GM23338 (cell line): Measurements from ENCODE around the gene CLDN11. TPM values are rescaled to one million over a fixed set of nuclear protein-coding genes. Genes with fewer than 3 reads are reported as not detected.

Experiments used
- ATAC-seq: fragments of 200-7000 bp; cut with Tn5 transposase; 3 replicates; pipeline ENCODE4 v1.9.1; 2020
- DNase-seq: peaks from one replicate; pipeline ENCODE4 v3.0.0-alpha.2; 2015; ENCODE audit warnings: low spot score
- H2AFZ ChIP-seq: fragments of 200-600 bp; sonication (generic); 2 replicates; pipeline ENCODE4 v1.8.0; 2016; ENCODE audit warnings: antibody characterized with exemption, mild to moderate bottlenecking, moderate library complexity
- H3F3A ChIP-seq: fragments of 200-600 bp; sonication (generic); replicated peaks from 2 replicates; pipeline ENCODE4 v1.8.0; 2017; ENCODE audit warnings: antibody characterized with exemption, mixed run types, low read depth
- H3K27ac ChIP-seq: fragments of 200-600 bp; sonication (generic); 2 replicates; pipeline ENCODE4 v1.6.1; 2016; ENCODE audit warnings: low read depth
- H3K27me3 ChIP-seq: fragments of 200-600 bp; sonication (generic); 2 replicates; pipeline ENCODE4 v1.8.0; 2016; ENCODE audit warnings: mild to moderate bottlenecking, mixed run types, moderate library complexity; ENCODE audit not compliant: insufficient read depth
- H3K36me3 ChIP-seq: fragments of 200-600 bp; sonication (generic); 2 replicates; pipeline ENCODE4 v1.8.0; 2016; ENCODE audit warnings: mild to moderate bottlenecking; ENCODE audit not compliant: insufficient read depth
- H3K4me1 ChIP-seq: fragments of 200-600 bp; sonication (generic); 2 replicates; pipeline ENCODE4 v1.8.0; 2016; ENCODE audit warnings: mild to moderate bottlenecking, moderate library complexity; ENCODE audit not compliant: insufficient read depth
- H3K4me2 ChIP-seq: fragments of 200-600 bp; sonication (generic); 2 replicates; pipeline ENCODE4 v1.7.1; 2017; ENCODE audit warnings: mixed run types
- H3K4me3 ChIP-seq: fragments of 200-600 bp; sonication (generic); 2 replicates; pipeline ENCODE4 v1.6.1; 2016; ENCODE audit warnings: mixed run types
- H3K79me2 ChIP-seq: fragments of 200-600 bp; sonication (generic); replicated peaks from 2 replicates; pipeline ENCODE4 v1.8.0; 2017; ENCODE audit warnings: mild to moderate bottlenecking; ENCODE audit not compliant: insufficient read depth
- H3K9me2 ChIP-seq: fragments of 200-600 bp; sonication (generic); 2 replicates; pipeline ENCODE4 v1.8.0; 2017; ENCODE audit not compliant: insufficient read depth
- H4K20me1 ChIP-seq: fragments of 200-600 bp; sonication (generic); replicated peaks from 2 replicates; pipeline ENCODE4 v1.8.0; 2017; ENCODE audit warnings: mild to moderate bottlenecking; ENCODE audit not compliant: insufficient read depth
- H3K27ac Mint-ChIP-seq: 2 replicates; pipeline ENCODE4 v1.8.0; 2020; ENCODE audit warnings: inconsistent platforms, mild to moderate bottlenecking, moderate library complexity, mixed read lengths
- H3K27me3 Mint-ChIP-seq: 3 replicates; pipeline ENCODE4 v1.8.0; 2022; ENCODE audit warnings: low read depth, mild to moderate bottlenecking, moderate library complexity, mixed read lengths, inconsistent platforms; ENCODE audit not compliant: insufficient read depth, poor library complexity
- H3K36me3 Mint-ChIP-seq: 3 replicates; pipeline ENCODE4 v1.8.0; 2021; ENCODE audit warnings: low read depth, mild to moderate bottlenecking, inconsistent platforms, moderate library complexity, mixed read lengths
- H3K4me1 Mint-ChIP-seq: 3 replicates; pipeline ENCODE4 v1.8.0; 2020; ENCODE audit warnings: mild to moderate bottlenecking, inconsistent platforms, mixed read lengths
- H3K4me3 Mint-ChIP-seq: 3 replicates; pipeline ENCODE4 v1.8.0; 2021; ENCODE audit warnings: moderate library complexity, mild to moderate bottlenecking, inconsistent platforms, mixed read lengths
- H3K9me3 Mint-ChIP-seq: 3 replicates; pipeline ENCODE4 v1.8.0; 2020; ENCODE audit warnings: moderate library complexity, mild to moderate bottlenecking, inconsistent platforms, mixed read lengths
- CREB1 ChIP-seq: fragments of 250-450 bp; sonication (Bioruptor Pico); IDR thresholded peaks from 2 replicates; pipeline ENCODE4 v1.5.0; 2020; ENCODE audit warnings: low read depth, mild to moderate bottlenecking, moderate library complexity
- CTCF ChIP-seq, 2 experiments: fragments of 200-600 bp in 1 of 2; sonication (generic) in 1 of 2; conservative IDR thresholded peaks; 2 replicates each; pipeline versions ENCODE4 v1.5.1 to v1.6.1; 2016 to 2017; ENCODE audit warnings: antibody characterized with exemption in 2 of 2, low read depth in 2 of 2, mild to moderate bottlenecking in 2 of 2, moderate library complexity in 1 of 2
- ETS1 ChIP-seq: IDR thresholded peaks from 2 replicates; pipeline ENCODE4 v1.6.1; 2016; ENCODE audit warnings: antibody characterized with exemption
- JUNB ChIP-seq: IDR thresholded peaks from one replicate; pipeline ENCODE4 v1.6.1; 2016; ENCODE audit warnings: antibody characterized with exemption; ENCODE audit not compliant: unreplicated experiment
- POLR2AphosphoS5 ChIP-seq: IDR thresholded peaks from 2 replicates; pipeline ENCODE4 v1.6.1; 2016; ENCODE audit warnings: antibody characterized with exemption, low read depth
- REST ChIP-seq: IDR thresholded peaks from one replicate; pipeline ENCODE4 v1.6.1; 2018; ENCODE audit warnings: antibody characterized with exemption; ENCODE audit not compliant: unreplicated experiment
- ZNF462 ChIP-seq: fragments of 250-450 bp; sonication (Bioruptor Pico); IDR thresholded peaks from 2 replicates; pipeline ENCODE4 v1.5.0; 2020; ENCODE audit warnings: mild to moderate bottlenecking, moderate library complexity
- polyA plus RNA-seq: library from polyadenylated mRNA; unstranded; fragments of >200 nt; fragmentation: Nextera tagmentation; extraction: Ambion mirVana; gene quantifications from 2 replicates; pipeline ENCODE4 v1.2.1, GENCODE V29; 2016
- total RNA-seq: library from RNA; depleted of rRNA; stranded (reverse); fragments of >200 nt; shearing (Covaris generic); gene quantifications from 2 replicates; pipeline ENCODE4 v1.2.3, GENCODE V29; 2014

CLDN11 gene
- total and polyA plus RNA-seq, 2 experiments from 2014 or later: 5.2 to 8.3 TPM

- no peak for TF ChIP-seq CTCF (conservative IDR thresholded peaks at IDR 0.05; ENCODE audit: low read depth in 2 of 2)
- TF ChIP-seq ETS1: no peak
- no peak for TF ChIP-seq REST
Observed at GRCh38 chr3:170480111-170480510, 61.4 kb downstream of the CLDN11 start (continued).

DNA sequence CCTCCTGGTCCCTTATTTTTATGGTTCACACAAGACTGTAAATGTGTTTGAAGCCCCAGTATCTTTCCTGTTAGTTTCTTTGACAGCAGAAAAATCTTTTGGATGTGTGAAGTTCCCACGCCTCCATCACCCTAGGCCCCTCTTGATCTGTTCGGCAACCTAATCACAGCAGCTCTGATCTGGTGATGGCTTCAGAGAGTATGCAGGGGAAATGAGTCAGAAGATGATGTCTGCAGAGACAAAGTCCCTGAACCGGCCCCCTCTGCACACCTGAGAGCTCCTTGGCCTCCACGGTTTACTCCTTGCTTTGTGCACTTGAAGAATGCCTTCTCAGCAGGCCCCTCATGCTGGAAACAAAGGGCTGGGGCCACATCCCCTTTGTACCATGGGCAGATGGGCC, 63.5 kb downstream of the CLDN11 start:
- no peak for DNase-seq
- Histone ChIP-seq H3K4me1 (peaks cover 6% of the 10 kb centered on the region; the same call in 1 of the 2 replicates), H3K36me3 (no peaks in the 10 kb centered on the region), H4K20me1 (no peaks in the 10 kb centered on the region), H3F3A (no peaks in the 10 kb centered on the region), H3K79me2 (no peaks in the 10 kb centered on the region), H3K4me2 (no peak overlapping the region), H2AFZ (no peak overlapping the region), H3K9me2 (no peaks in the 10 kb centered on the region), H3K27ac (no peak overlapping the region), H3K4me3 (no peak overlapping the region), H3K27me3 (no peaks in the 10 kb centered on the region)
- Mint-ChIP-seq H3K27me3 (peaks cover 8% of the 10 kb centered on the region), H3K27ac (no peak overlapping the region), H3K9me3 (no peaks in the 10 kb centered on the region; the same call in 1 of the 3 replicates), H3K4me1 (peaks cover 10% of the 10 kb centered on the region), H3K36me3 (no peaks in the 10 kb centered on the region; the same call in 2 of the 3 replicates), H3K4me3 (no peak overlapping the region)
- no peak for ATAC-seq
- TF ChIP-seq ZNF462 (CRISPR knock-in tag) (no peak), REST (no peak), POLR2AphosphoS5 (no peak), JUNB (no peak), CREB1 (CRISPR knock-in tag) (no peak)
